ENCODE measurements around the gene PACRG. TPM values are rescaled to one million over a fixed set of nuclear protein-coding genes. Genes with fewer than 3 reads are reported as not detected.

Gene PACRG
- total and polyA plus RNA-seq, 2 donors from 2014 or later: 7.4 to 20.0 TPM

GRCh38 chr6:163284151-163284550, 556.4 kb downstream of the PACRG start:
- intact Hi-C loops (cut with DNase I): no loop called here
- FAIRE-seq (no peak), DNase-seq (peak in 1 of 5 donors; percentile 10)
- Histone ChIP-seq H3K4me3 (ENCODE audit: low read length in 3 of 3) (no peak overlapping the region), H3K27me3 (ENCODE audit: control insufficient read depth, insufficient read depth, low read length) (no peaks in the 10 kb centered on the region), H3K27ac (ENCODE audit: low read depth in 2 of 2, low read length in 2 of 2) (no peak overlapping the region), H3K36me3 (ENCODE audit: control insufficient read depth in 2 of 3, insufficient read depth in 3 of 3, low read length in 3 of 3) (no peaks in the 10 kb centered on the region), H3K4me1 (ENCODE audit: control insufficient read depth in 2 of 3, insufficient read depth in 2 of 3, low read depth in 1 of 3, low read length in 3 of 3) (no peaks in the 10 kb centered on the region), H3K9ac (ENCODE audit: low read length in 3 of 3) (no peak overlapping the region), H3K9me3 (ENCODE audit: control insufficient read depth in 2 of 3, insufficient read depth in 1 of 3, low read length in 3 of 3) (peaks cover 0 to 1% (median 0%) of the 10 kb centered on the region in 3 donors)
- no peak for TF ChIP-seq CTCF (IDR thresholded peaks at IDR 0.05; ENCODE audit: borderline replicate concordance, extremely low read depth, insufficient read depth)

- no peaks in the 10 kb centered on the region for H3K4me1 ChIP-seq (ENCODE audit: control insufficient read depth in 2 of 3, insufficient read depth in 2 of 3, low read depth in 1 of 3, low read length in 3 of 3)
- intact Hi-C loops (cut with DNase I): no loop called here
- H3K9ac ChIP-seq (ENCODE audit: low read length in 3 of 3): no peak overlapping the region
- H3K4me3 ChIP-seq (ENCODE audit: low read length in 3 of 3): no peak overlapping the region
- H3K36me3 ChIP-seq (ENCODE audit: control insufficient read depth in 2 of 3, insufficient read depth in 3 of 3, low read length in 3 of 3): no peaks in the 10 kb centered on the region
- peaks cover 0 to 1% (median 0%) of the 10 kb centered on the region in 3 donors for H3K9me3 ChIP-seq (ENCODE audit: control insufficient read depth in 2 of 3, insufficient read depth in 1 of 3, low read length in 3 of 3)
- FAIRE-seq (no peak), DNase-seq (no peak)
- no peaks in the 10 kb centered on the region for H3K27me3 ChIP-seq (ENCODE audit: control insufficient read depth, insufficient read depth, low read length)
- no peak for TF ChIP-seq CTCF (IDR thresholded peaks at IDR 0.05; ENCODE audit: borderline replicate concordance, extremely low read depth, insufficient read depth)
- H3K27ac ChIP-seq (ENCODE audit: low read depth in 2 of 2, low read length in 2 of 2): no peak overlapping the region
Observed at GRCh38 chr6:163285691-163286090, 557.9 kb downstream of the PACRG start.

GRCh38 chr6:163287626-163288025, 559.9 kb downstream of the PACRG start:
- no peak for FAIRE-seq
- intact Hi-C loops (cut with DNase I): no loop called here
- H3K4me1 ChIP-seq (ENCODE audit: control insufficient read depth in 2 of 3, insufficient read depth in 2 of 3, low read depth in 1 of 3, low read length in 3 of 3): no peaks in the 10 kb centered on the region

More at GRCh38 chr6:163287626-163288025, 559.9 kb downstream of the PACRG start:
- H3K27me3 ChIP-seq (ENCODE audit: control insufficient read depth, insufficient read depth, low read length): no peaks in the 10 kb centered on the region
- no peaks in the 10 kb centered on the region for H3K36me3 ChIP-seq (ENCODE audit: control insufficient read depth in 2 of 3, insufficient read depth in 3 of 3, low read length in 3 of 3)
- H3K27ac ChIP-seq (ENCODE audit: low read depth in 2 of 2, low read length in 2 of 2): no peak overlapping the region
- no peak for DNase-seq
- H3K9ac ChIP-seq (ENCODE audit: low read length in 3 of 3): no peak overlapping the region
- no peak for TF ChIP-seq CTCF (IDR thresholded peaks at IDR 0.05; ENCODE audit: borderline replicate concordance, extremely low read depth, insufficient read depth)
- peaks cover 0 to 1% (median 0%) of the 10 kb centered on the region in 3 donors for H3K9me3 ChIP-seq (ENCODE audit: control insufficient read depth in 2 of 3, insufficient read depth in 1 of 3, low read length in 3 of 3)
- no peak overlapping the region for H3K4me3 ChIP-seq (ENCODE audit: low read length in 3 of 3)

Measured in kidney (tissue), 14 donors.